GM18520 (cell line): Measurements from ENCODE around the gene SLC48A1.
"Not testable (repeated sequence)": the region's sequence is repeated elsewhere in the genome, so short reads cannot be mapped to it uniquely, and the experiment has no call there.

ENCODE experiments used
- ATAC-seq: cut with Tn5 transposase; IDR thresholded peaks from one replicate; pipeline ENCODE4 v1.9.1; 2021; ENCODE audit not compliant: unreplicated experiment

SLC48A1 gene

GRCh38 chr12:47808050-47808449 is 35.0 kb downstream of the SLC48A1 start:
- peak; percentile 34 for ATAC-seq

GRCh38 chr12:47808574-47809365 is 35.7 kb downstream of the SLC48A1 start:
- no peak for ATAC-seq

- ATAC-seq, result not testable (repeated sequence)
Observed at GRCh38 chr12:47809518-47809917, 36.5 kb downstream of the SLC48A1 start.

GRCh38 chr12:47811072-47811396 is 38.0 kb downstream of the SLC48A1 start:
- ATAC-seq, result no peak

- ATAC-seq, result no peak
Observed at GRCh38 chr12:47811581-47812484, 38.8 kb downstream of the SLC48A1 start.

GRCh38 chr12:47812797-47813510 is 39.9 kb downstream of the SLC48A1 start:
- peak; percentile 43 for ATAC-seq

- peak; percentile 25 for ATAC-seq
Observed at GRCh38 chr12:47813511-47814196, 40.6 kb downstream of the SLC48A1 start.

GRCh38 chr12:47814539-47815170 is 41.6 kb downstream of the SLC48A1 start:
- ATAC-seq, result no peak

- ATAC-seq, result not testable (repeated sequence)
Observed at GRCh38 chr12:47815447-47815846, 42.4 kb downstream of the SLC48A1 start.

- no peak for ATAC-seq
Observed at GRCh38 chr12:47816403-47817271, 43.6 kb downstream of the SLC48A1 start.

- ATAC-seq, result no peak
Observed at GRCh38 chr12:47817272-47818006, 44.4 kb downstream of the SLC48A1 start.

GRCh38 chr12:47818007-47818376 is 45.0 kb downstream of the SLC48A1 start:
- ATAC-seq, result no peak

GRCh38 chr12:47818467-47819137 is 45.6 kb downstream of the SLC48A1 start:
- ATAC-seq, result no peak

GRCh38 chr12:47819138-47819895 is 46.3 kb downstream of the SLC48A1 start:
- ATAC-seq, result no peak

- no peak for ATAC-seq
Observed at GRCh38 chr12:47819896-47820630, 47.0 kb downstream of the SLC48A1 start, which contains the start of gene HDAC7. TSS of gene HDAC7 (minus strand) at chr12:47819903. CDS start at chr12:47819785, 118 bp downstream.

- ATAC-seq, result no peak
Observed at GRCh38 chr12:47820631-47821345, 47.8 kb downstream of the SLC48A1 start.
